Neural progenitor cell (in vitro differentiated cells): ENCODE measurements around the gene WAS. TPM values are rescaled to one million over a fixed set of nuclear protein-coding genes. Genes with fewer than 3 reads are reported as not detected.
"Not testable (repeated sequence)": the region's sequence is repeated elsewhere in the genome, so short reads cannot be mapped to it uniquely, and the experiment has no call there.

Source experiments
- DNase-seq: peaks from one replicate; pipeline ENCODE4 v3.0.0-alpha.2; 2016; ENCODE audit warnings: low spot score
- H2AFZ ChIP-seq: fragments of 200-600 bp; sonication (generic); replicated peaks from 2 replicates; pipeline ENCODE4 v1.6.1; 2016; ENCODE audit warnings: antibody characterized with exemption
- H3F3A ChIP-seq: fragments of 200-600 bp; sonication (generic); 2 replicates; pipeline ENCODE4 v1.6.1; 2016; ENCODE audit warnings: antibody characterized with exemption, low read depth
- H3K27ac ChIP-seq: fragments of 200-600 bp; sonication (generic); 2 replicates; pipeline ENCODE4 v1.5.1; 2016; ENCODE audit warnings: mild to moderate bottlenecking
- H3K27me3 ChIP-seq: fragments of 200-600 bp; sonication (generic); 2 replicates; pipeline ENCODE4 v1.6.1; 2016; ENCODE audit warnings: mild to moderate bottlenecking, moderate library complexity
- H3K36me3 ChIP-seq: fragments of 200-600 bp; sonication (generic); 2 replicates; pipeline ENCODE4 v1.5.1; 2016
- H3K4me1 ChIP-seq: fragments of 200-600 bp; sonication (generic); 2 replicates; pipeline ENCODE4 v1.6.1; 2016; ENCODE audit warnings: mixed run types
- H3K4me2 ChIP-seq: fragments of 200-600 bp; sonication (generic); 2 replicates; pipeline ENCODE4 v1.6.1; 2016
- H3K4me3 ChIP-seq: fragments of 200-600 bp; sonication (generic); 2 replicates; pipeline ENCODE4 v1.5.1; 2016
- H3K79me2 ChIP-seq: fragments of 200-600 bp; sonication (generic); 2 replicates; pipeline ENCODE4 v1.6.1; 2016; ENCODE audit warnings: low read depth
- H3K9ac ChIP-seq: fragments of 200-600 bp; sonication (generic); 2 replicates; pipeline ENCODE4 v1.6.1; 2016
- H3K9me3 ChIP-seq: fragments of 200-600 bp; sonication (generic); 2 replicates; pipeline ENCODE4 v1.5.1; 2016; ENCODE audit warnings: low read depth
- H4K20me1 ChIP-seq: fragments of 200-600 bp; sonication (generic); 2 replicates; pipeline ENCODE4 v1.6.1; 2016; ENCODE audit warnings: low read depth
- H3K27ac Mint-ChIP-seq: 3 replicates; pipeline ENCODE4 v1.8.0; 2021; ENCODE audit warnings: mixed read lengths
- H3K27me3 Mint-ChIP-seq: 2 replicates; pipeline ENCODE4 v1.8.0; 2022; ENCODE audit warnings: low read depth, mild to moderate bottlenecking, inconsistent platforms, moderate library complexity, mixed read lengths; ENCODE audit not compliant: insufficient read depth
- H3K36me3 Mint-ChIP-seq: 3 replicates; pipeline ENCODE4 v1.8.0; 2021; ENCODE audit warnings: mixed read lengths
- H3K4me1 Mint-ChIP-seq: 3 replicates; pipeline ENCODE4 v1.8.0; 2021; ENCODE audit warnings: mixed read lengths
- H3K4me3 Mint-ChIP-seq: 3 replicates; pipeline ENCODE4 v1.8.0; 2021; ENCODE audit warnings: mild to moderate bottlenecking, moderate library complexity, mixed read lengths
- H3K9me3 Mint-ChIP-seq: 3 replicates; pipeline ENCODE4 v1.8.0; 2020; ENCODE audit warnings: mixed read lengths
- CTCF ChIP-seq: fragments of 200-600 bp; sonication (generic); IDR thresholded peaks from 2 replicates; pipeline ENCODE4 v1.5.1; 2017; ENCODE audit warnings: antibody characterized with exemption, mild to moderate bottlenecking
- EZH2 ChIP-seq: fragments of 200-600 bp; sonication (generic); IDR thresholded peaks from 2 replicates; pipeline ENCODE4 v1.6.1; 2017; ENCODE audit warnings: antibody characterized with exemption, mild to moderate bottlenecking, moderate library complexity
- EZH2phosphoT487 ChIP-seq: fragments of 200-600 bp; sonication (generic); IDR thresholded peaks from 2 replicates; pipeline ENCODE4 v1.6.1; 2017; ENCODE audit warnings: antibody characterized with exemption
- total RNA-seq: library from RNA; depleted of rRNA; stranded (reverse); fragments of >200 nt; gene quantifications from 2 replicates; pipeline ENCODE4 v1.2.3, GENCODE V29; 2015; ENCODE audit warnings: low replicate concordance

The WAS gene
- total RNA-seq, 1 donor from 2014 or later, result not detected

- TF ChIP-seq EZH2 (no peak), CTCF (no peak), EZH2phosphoT487 (no peak)
- H3K27ac ChIP-seq, result no peak overlapping the region
- H3K36me3 Mint-ChIP-seq, result no peaks in the 10 kb centered on the region
These were observed 6.1 kb upstream of the WAS start for GRCh38 chrX:48677516-48677915.

GRCh38 chrX:48680467-48680866 lies 3.1 kb upstream of the WAS start:
- H3K27ac ChIP-seq, H3K79me2 ChIP-seq, H3K9me3 ChIP-seq, DNase-seq, H3K27me3 ChIP-seq, H3K9ac ChIP-seq, H3K4me1 ChIP-seq, H3K36me3 Mint-ChIP-seq, H3K27ac Mint-ChIP-seq, H3K27me3 Mint-ChIP-seq, H3K4me3 ChIP-seq, H3F3A ChIP-seq, H4K20me1 ChIP-seq, H3K4me1 Mint-ChIP-seq, H3K4me2 ChIP-seq, H3K9me3 Mint-ChIP-seq, H3K4me3 Mint-ChIP-seq, H3K36me3 ChIP-seq, H2AFZ ChIP-seq: not testable (repeated sequence)

More at GRCh38 chrX:48677516-48677915, 6.1 kb upstream of the WAS start:
- no peak overlapping the region for H3K27ac Mint-ChIP-seq
- H3K9me3 ChIP-seq, result no peaks in the 10 kb centered on the region
- no peaks in the 10 kb centered on the region for H3K4me1 ChIP-seq
- peaks cover 10% of the 10 kb centered on the region for H3F3A ChIP-seq
- peaks cover 6% of the 10 kb centered on the region for H3K4me1 Mint-ChIP-seq
- no peak overlapping the region for H3K9ac ChIP-seq
- no peaks in the 10 kb centered on the region for H3K27me3 ChIP-seq
- peaks cover 10% of the 10 kb centered on the region for H3K9me3 Mint-ChIP-seq
- no peak for DNase-seq
- peak overlapping the region; percentile 78 for H3K4me3 ChIP-seq
- no peak overlapping the region for H2AFZ ChIP-seq
- no peaks in the 10 kb centered on the region for H3K36me3 ChIP-seq
- peak overlapping the region; percentile 78 for H3K4me2 ChIP-seq
- no peaks in the 10 kb centered on the region for H4K20me1 ChIP-seq
- no peaks in the 10 kb centered on the region for H3K79me2 ChIP-seq
- peak overlapping the region; percentile 96 for H3K4me3 Mint-ChIP-seq
- H3K27me3 Mint-ChIP-seq, result peaks cover 10% of the 10 kb centered on the region

DNA sequence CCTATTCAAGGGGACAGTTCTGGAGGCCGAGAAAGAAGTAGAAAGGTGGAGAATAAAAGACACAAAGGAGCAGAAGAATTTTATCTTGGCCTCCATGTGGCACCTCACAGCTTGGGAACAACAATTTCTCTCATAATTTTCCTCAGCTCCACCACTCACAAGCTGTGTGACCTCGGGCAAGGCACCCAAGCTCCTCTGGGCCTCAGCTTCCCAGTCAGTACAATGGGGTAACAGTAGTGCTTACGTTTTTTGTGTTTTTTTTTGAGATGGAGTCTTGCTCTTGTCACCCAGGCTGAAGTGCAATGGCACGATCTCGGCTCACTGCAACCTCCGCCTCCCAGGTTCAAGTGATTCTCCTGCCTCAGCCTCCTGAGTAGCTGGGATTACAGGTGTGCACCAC lies 2.7 kb upstream of the WAS start:
- not testable (repeated sequence) for H3K4me3 Mint-ChIP-seq, H3K4me3 ChIP-seq, H3K9ac ChIP-seq, H3K27ac Mint-ChIP-seq, H3K36me3 ChIP-seq, H4K20me1 ChIP-seq, H3K9me3 Mint-ChIP-seq, H3K27me3 Mint-ChIP-seq, H3K4me1 ChIP-seq, H3K4me2 ChIP-seq, H3K79me2 ChIP-seq, H2AFZ ChIP-seq, H3K9me3 ChIP-seq, H3F3A ChIP-seq, H3K27ac ChIP-seq, H3K4me1 Mint-ChIP-seq, H3K36me3 Mint-ChIP-seq, DNase-seq, H3K27me3 ChIP-seq

DNA sequence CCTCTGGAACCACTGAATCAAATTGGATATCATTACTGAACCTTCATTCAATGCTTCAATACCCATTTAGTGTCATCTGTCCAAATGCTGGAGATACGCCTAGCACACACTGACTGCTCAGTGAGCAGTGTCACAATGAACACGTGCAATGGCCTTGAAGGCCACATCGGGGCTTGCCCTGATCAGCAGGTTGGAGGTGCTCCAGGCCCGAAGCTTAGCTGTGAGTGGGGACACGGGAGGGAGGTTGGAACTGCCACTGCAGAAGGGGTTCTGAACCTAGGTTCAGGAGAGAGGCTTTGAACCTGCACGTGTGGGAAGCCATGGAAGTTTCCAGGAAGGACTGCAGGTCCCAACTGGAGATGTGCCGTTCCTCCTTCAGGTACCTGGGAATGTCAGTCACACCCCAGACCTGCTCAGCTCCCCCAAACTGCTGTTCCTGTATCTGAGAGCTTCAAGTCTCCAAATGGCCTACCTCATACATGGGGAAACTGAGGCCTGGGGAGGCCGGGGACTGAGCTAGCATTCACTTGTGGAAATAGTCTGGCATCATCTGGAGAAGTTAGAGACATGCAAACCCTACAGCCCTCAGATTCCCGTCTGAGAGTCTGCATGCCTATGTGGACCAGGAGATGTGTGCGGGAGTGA lies 1.9 kb upstream of the WAS start:
- H3K27me3 Mint-ChIP-seq, result peaks cover 8% of the 10 kb centered on the region
- Histone ChIP-seq H2AFZ (no peak overlapping the region), H3K4me2 (no peak overlapping the region), H3K4me1 (no peaks in the 10 kb centered on the region), H3K27ac (no peak overlapping the region), H3K79me2 (no peaks in the 10 kb centered on the region), H3K9me3 (no peaks in the 10 kb centered on the region), H3K27me3 (no peaks in the 10 kb centered on the region), H3K9ac (no peak overlapping the region), H3K4me3 (no peak overlapping the region), H4K20me1 (no peaks in the 10 kb centered on the region), H3F3A (no peaks in the 10 kb centered on the region), H3K36me3 (no peaks in the 10 kb centered on the region)
- peaks cover 6% of the 10 kb centered on the region for H3K4me1 Mint-ChIP-seq
- no peak for TF ChIP-seq EZH2
- TF ChIP-seq EZH2phosphoT487, result no peak
- no peak for TF ChIP-seq CTCF
- no peaks in the 10 kb centered on the region for H3K36me3 Mint-ChIP-seq
- peaks cover 14% of the 10 kb centered on the region for H3K9me3 Mint-ChIP-seq
- no peak overlapping the region for H3K4me3 Mint-ChIP-seq
- no peak for DNase-seq
- no peak overlapping the region for H3K27ac Mint-ChIP-seq

GRCh38 chrX:48682795-48683194 lies 804 bp upstream of the WAS start:
- not testable (repeated sequence) for H3K9ac ChIP-seq, H3K27ac Mint-ChIP-seq, H3K27me3 ChIP-seq, H3K4me3 Mint-ChIP-seq, H3K4me2 ChIP-seq, H3K27ac ChIP-seq, H3K36me3 ChIP-seq, H2AFZ ChIP-seq, H3K4me1 ChIP-seq, DNase-seq, H3K4me1 Mint-ChIP-seq, H3F3A ChIP-seq, H3K9me3 ChIP-seq, H4K20me1 ChIP-seq, H3K36me3 Mint-ChIP-seq, H3K79me2 ChIP-seq, H3K4me3 ChIP-seq
- Mint-ChIP-seq H3K9me3 (peaks cover 16% of the 10 kb centered on the region), H3K27me3 (peaks cover 11% of the 10 kb centered on the region)
